Skin of body (tissue), 2 donors: ENCODE results near the gene IL13RA1. TPM values are rescaled to one million over a fixed set of nuclear protein-coding genes. Genes with fewer than 3 reads are reported as not detected.
A peak's percentile ranks its signal among the peaks of the same experiment; 100 is the strongest.
"Not testable (repeated sequence)": the region's sequence is repeated elsewhere in the genome, so short reads cannot be mapped to it uniquely, and the experiment has no call there.

Source experiments
- DNase-seq: peaks from one replicate; lab custom pipeline; 2025; lab: John Stamatoyannopoulos, UW
- total RNA-seq: library from RNA; depleted of rRNA; stranded (reverse); fragments of >200 nt; gene quantifications from one replicate; pipeline ENCODE4 v1.2.3, GENCODE V29; 2014

IL13RA1 gene
- total RNA-seq, 1 donor from 2014 or later = 22.5 TPM

DNA sequence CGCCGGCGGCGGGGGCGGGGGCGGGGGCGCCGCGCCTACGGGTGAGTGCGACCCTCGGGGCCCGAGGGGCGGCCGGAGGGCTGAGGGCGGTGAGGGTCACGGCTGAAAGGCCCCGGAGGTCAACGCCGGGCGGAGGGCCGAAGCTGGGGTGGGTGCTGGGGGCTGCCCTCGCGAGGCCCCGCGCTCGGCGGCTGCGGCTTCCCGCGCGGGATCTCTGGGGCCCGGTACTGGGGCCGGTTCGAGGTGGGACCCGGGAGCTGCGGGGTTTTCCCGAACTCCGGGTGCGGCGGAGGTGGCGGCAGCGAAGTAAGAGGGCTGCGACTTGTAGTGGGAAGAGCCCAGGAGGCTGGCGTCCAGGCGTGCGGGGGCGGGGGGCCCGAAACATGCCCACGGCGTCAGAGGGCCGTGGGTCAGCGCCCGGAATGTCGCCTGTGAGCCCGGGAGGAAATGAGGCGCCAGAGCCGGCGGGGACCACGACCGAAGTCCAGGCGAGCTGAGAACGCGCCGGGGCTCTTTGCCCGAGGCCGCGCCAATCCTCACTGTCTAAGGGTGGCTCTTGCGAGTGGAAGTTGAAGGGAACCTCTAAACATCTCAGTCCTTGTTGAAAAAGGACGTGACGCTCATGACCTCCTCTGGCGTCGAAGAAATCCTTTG is 407 bp downstream of the IL13RA1 start:
- DNase-seq = no peak

DNA sequence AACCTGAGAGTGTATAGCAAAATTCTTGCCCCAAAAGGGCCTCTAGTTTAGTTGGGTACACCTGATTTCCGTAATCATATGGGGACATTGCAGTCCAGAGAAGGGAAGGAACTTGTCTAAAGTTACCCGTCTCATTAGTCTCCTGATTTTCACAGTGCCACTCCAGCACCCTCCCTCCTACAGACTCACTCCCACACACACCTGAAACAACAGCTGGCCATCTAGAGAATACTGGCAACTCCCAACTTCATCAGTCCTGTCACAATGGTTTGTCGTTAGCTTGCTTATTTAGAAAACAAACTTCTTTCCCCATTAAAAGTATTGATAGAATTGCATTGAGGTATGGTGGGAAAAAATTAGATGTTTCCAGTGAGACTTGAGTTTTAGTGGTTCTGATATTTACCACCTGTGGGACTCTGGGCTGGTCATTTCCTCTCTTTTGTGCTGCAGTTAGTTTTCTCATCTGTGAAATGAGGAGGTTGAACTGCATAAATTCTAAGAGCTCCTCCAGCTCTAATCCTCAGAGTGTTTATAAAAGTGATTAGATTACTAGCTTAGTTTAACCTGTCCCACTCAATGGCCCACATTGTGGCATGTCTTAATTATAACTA is 1.7 kb downstream of the IL13RA1 start:
- no peak for DNase-seq

DNA sequence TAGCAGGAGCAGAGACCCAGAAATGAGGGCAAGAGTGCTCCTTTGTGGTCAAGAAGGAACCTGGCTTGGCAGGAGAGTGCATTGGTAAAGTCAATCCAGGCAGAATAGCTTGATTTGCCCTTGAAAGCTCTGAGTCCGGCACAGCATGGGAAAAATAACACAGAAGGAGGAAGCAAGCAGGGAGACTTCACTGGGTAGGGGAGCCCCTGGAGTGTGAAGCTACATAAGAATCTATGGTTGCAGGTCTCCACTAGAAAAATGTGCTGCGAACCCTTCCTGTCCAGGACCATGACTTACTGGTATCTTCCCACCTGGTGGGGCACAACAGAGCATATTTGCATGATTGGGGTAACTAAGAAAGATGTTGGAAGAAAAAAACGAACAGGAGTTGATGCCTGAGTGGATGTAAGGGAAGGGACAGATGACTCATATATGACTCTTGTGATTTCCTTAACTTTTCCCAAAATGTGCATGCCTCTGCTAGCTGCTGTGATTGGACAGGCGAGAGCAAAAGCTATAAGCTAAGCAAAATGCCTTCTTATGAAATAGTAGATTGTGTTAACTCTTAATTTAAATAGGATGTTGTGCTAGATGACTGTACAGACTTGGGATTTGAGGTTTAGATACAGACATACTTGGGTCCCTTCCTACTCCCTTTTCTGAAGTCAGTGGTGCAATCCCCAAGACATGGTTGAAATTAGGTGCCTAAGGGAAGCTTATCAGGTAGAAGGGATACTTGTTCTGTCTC is 3.3 kb downstream of the IL13RA1 start:
- no peak for DNase-seq

DNA sequence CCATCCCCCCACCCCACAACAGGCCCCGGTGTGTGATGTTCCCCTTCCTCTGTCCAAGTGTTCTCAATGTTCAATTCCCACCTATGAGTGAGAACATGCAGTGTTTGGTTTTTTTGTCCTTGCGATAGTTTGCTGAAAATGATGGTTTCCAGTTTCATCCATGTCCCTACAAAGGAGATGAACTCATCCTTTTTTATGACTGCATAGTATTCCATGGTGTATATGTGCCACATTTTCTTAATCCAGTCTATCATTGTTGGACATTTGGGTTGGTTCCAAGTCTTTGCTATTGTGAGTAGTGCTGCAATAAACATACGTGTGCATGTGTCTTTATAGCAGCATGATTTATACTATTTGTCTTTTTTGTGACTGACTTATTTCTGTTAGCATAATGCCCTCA is 5.1 kb downstream of the IL13RA1 start:
- not testable (repeated sequence) for DNase-seq

DNA sequence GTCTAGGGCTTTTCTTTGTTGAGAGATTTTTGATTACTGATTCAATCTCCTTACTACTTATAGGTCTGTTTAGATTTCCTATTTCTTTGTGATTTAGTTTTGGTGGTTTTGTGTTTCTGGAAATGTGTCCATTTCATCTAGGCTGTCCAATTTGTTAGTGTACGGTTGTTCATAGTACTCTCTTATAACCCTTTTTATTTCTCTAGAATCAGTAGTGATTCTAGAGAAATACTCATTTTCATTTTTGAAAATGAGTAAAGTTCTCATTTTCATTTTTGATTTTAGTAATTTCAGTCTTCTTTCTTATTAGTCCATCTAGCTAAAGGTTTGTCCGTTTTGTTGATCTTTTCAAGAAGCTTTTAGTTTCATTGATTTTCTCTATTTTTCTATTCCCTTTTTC is 7.5 kb downstream of the IL13RA1 start:
- DNase-seq = no peak

DNA sequence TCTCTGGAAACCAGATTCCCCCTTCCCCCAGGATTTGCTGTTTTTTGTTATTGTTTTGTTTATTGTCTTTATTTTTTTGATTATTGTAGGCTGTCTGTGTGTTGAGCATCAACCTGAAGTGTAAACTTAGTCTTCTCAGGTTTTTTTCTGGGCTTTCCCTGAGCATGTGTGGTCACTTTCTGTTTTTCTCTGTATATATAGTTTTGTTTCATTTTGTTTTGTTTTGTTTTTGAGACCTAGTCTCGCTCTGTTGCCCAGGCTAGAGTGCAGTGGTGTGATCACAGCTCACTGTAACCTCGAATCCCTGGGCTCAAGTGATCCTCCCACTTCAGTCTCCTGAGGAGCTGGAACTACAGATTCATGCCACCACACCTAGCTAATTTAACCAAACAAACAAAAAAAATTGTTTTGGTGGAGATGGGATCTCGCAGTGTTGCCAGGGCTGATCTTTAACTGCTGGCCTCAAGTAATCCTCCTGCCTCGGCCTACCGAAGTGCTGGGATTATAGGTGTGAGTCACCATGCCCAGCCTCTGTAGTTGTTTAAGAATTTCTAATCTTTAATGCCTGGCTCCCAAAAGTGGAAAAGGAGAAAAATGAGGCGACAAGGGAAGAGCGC is 9.1 kb downstream of the IL13RA1 start:
- DNase-seq = no peak

DNA sequence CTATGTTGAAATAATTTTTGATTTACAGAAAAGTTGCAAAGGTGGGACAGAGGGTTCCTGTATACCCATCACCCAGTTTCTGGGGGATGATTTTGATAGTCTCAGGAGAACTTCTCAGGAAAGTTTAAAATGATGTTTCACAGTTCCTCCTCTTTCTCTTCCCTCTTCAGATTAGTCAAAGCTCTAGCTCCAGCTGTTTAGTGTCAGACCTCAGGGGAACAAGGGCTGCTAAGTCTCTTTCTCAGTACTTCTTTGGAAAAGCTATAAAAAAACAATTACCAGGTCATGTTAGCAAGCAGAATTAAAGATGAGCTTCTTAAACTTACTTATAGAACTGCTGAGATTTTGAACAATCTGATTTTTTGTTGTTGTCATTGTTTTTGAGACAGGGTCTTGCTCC is 12.2 kb downstream of the IL13RA1 start:
- DNase-seq = no peak

DNA sequence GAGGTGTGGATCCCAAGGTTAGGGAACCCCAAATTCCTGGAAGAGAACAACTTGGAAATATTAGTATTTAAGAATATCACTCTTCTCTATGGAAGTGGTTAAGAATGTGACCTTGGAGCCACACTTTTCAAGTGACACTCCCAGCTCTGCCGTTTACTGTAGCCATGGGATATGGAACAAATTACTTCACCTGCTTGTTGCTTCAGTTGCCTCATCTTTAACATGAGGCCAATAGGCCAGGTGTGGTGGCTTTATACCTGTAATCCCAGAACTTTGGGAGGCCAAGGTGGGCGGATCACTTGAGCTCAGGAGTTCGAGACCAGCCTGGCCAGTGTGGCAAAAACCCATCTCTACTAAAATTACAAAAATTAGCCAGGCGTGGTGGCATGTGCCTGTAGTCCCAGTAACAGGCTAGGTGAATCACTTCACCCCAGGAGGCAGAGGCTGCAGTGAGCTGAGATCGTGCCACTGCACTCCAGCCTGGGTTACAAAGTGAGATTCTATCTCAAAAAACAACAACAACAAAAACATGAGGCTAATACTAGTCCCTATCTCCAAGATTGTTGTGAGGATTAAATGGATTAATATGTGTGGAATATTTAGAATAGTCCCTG is 13.0 kb downstream of the IL13RA1 start:
- DNase-seq = no peak

DNA sequence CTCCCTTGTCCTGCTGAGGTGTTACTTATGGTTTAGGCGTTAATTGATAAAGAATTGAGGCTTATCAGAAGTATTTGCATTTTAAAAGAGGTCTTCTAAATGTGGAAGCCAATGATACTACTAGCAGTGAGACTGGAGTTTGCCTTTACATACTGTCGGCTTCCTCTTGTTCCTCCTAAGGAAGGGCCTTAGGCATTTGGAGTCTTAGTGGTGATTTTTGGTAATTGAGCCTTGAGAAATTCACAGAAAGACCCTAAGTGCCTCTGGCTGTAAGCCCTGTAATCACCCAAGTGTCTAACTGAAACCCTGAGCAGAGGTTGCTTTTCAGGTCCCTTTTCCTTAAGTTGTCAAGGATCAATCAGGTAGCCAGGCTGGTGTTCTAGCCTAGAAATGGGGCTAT is 14.8 kb downstream of the IL13RA1 start:
- DNase-seq = no peak

DNA sequence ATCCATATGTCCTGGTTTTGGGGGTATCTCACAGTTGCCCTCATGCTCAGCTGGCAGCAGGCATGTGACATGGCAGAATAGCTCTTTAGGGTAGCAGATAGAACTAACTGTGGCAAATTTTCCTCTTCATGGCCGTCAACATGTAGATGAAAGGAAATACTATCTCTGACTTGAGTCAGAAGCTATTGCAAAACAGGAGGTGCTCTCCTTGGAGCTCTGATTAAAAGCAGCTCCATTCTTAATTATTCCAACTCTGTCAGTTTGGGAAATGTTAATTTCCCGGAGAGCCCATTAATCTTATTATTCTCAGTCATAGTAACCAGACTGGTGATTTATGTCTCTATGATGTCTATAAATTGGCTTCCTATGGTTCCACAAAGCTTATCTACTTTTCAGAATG is 18.2 kb downstream of the IL13RA1 start:
- no peak for DNase-seq

DNA sequence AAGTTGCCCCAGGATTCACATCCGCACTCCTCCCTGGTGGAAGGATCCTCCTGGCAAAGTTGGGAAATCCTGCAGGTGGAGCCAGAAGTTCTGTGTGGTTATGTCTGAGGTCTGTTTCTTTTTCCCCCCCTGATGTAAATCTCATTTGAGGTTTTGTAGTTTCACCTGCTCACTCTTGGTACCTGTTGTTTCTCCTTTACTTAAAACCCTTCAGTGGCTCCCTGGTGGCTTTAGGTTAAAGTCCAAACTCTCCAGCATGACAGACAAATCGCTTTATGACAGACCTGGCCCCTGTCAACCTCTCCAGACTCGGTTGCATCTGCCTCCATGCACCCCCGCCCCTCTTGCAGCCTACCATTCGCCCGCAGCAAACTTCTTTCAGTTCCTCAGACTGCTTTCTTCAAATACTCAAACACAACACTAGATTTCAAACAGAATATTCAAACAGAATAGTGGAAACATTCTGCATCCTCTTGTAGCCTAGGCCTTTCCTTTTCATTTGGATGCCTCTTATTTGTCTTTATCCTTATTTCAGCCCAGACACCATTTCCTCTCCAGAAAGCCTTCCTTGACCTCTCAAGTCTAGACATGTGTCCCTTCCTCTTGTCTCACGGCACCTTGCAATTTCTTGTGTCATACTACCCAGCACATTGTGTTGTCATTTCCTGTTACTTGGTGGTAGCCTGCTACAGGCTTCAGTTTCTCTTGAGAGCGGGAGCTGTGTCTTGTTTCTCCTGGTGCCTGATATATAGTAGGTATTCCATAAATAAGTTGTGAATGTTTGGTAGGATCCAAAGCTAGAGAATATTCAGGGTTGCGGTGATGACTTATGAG is 24.8 kb downstream of the IL13RA1 start:
- DNase-seq = no peak

DNA sequence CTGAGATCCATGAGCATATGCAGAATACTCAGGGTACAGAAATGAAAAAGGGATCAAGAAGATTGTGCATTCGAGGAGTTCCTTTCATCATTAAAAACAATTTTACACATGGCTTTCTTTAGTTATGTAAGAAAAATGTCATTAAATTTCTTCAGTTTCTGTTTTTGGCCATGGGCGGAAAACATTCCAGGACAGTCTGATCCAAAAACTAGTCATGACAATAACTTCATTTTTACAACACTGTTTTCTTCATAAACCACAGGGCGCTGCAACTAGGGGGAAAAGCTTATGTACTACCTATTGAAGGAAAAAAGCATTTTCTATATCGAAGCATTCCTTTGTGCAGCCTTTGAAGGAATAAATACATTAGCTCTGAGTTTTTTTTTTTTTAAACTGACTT is 28.2 kb downstream of the IL13RA1 start:
- peak; percentile 28 for DNase-seq

DNA sequence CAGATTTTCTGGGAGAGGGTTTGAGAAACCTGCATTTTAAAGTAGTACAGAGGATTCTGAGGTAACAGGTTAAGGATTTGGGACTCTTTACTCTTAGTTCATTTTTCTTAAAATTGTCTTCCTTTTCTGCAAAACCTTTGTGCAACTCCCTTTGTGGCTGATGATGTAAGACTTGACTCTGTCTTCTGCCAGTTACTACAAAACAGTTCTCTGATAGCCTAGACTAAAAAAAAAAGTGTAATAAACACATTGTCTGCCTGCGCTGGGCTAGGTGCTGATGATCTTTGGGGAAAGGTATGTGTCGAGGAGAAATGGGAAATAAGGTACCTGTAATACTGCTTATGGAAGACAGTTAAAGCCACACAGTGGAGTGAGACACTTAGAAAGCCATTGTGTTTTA is 28.7 kb downstream of the IL13RA1 start:
- DNase-seq = no peak

DNA sequence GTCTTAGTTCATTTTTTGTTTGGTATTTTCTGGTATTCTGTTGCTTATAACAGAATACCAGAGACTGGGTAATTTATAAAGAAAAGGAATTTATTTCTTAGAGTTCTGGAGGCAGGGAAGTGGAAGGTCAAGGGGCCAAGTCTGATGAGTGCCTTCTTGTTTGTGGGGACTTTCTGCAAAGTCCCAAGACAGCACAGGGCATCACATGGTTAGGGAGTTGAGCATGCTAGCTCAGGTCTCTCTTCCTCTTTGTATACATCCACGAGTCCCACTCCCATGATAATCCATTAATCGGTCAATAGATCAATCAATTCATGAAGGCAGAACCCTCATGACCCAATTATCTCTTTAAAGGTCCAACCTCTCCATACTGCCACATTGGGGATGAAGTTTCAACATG is 31.1 kb downstream of the IL13RA1 start:
- no peak for DNase-seq

DNA sequence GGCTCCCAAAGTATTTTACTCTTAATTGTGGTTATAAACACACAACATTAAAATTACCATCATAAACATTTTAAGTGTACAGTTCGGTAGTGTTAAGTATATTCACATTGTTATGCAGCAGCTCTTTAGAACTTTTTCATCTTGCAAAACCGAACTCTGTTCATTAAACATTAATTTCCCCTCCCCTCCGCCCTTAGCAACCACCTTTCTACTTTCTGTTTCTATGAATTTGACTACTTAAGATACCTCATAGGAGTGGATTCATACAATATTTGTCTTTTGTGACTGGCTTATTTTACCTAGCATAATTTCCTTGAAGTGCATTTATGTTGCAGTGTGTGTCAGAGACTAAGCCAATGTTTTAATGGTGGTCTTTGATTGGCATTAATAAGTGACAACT is 32.6 kb downstream of the IL13RA1 start:
- DNase-seq = no peak

DNA sequence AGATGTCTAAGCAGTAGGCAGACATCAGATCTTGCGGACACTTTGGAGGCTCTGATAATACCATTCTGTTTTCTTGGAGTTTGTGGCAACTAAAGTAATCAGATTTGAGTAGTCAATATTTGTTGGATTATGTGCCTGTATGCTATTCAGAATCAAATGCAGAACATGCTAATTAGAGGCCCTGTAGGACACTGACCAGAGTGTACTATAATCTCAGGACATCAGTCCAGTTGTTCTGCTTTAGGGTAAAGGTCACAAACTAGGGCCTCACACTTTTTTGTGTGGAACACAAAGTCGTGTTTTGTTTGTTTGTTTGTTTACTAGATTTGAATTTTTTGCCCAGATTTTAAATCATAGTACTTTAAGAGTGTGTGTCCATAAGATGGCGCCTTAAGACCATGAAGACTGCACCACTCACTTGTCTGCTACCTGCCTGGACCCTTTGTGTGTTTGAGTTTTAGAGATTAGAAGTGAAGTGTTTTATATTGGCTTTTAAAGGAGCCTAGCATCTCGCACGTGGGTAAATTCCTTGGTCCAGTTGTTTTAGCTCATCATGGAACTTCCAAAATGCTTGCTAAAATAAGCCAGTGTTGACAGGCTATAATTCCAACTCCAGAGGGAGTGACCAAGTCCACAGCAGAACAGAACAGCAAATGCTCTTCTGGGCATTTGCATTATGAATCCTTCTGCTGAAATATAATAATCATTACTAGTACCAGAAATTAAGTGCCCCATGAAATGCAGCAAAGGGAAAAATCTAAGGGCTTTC is 34.7 kb downstream of the IL13RA1 start:
- DNase-seq = no peak

DNA sequence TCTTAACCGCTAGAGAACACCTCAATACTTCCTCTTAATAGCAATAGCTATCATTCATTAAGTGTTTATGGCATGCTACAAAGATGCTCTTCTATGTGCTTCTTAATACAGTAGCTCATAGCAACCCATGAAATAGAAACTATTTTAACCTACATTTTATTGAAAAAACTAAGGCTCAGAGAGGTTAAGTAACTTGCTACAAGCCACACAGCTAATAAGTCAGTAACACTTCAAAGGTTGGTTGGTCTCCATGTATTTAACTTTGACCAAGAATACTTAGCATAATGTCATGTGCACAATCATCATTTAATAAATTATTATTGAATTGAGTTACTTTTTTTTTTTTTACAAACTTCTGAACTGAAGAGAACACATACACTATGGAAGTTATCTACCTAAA is 36.1 kb downstream of the IL13RA1 start:
- no peak for DNase-seq

DNA sequence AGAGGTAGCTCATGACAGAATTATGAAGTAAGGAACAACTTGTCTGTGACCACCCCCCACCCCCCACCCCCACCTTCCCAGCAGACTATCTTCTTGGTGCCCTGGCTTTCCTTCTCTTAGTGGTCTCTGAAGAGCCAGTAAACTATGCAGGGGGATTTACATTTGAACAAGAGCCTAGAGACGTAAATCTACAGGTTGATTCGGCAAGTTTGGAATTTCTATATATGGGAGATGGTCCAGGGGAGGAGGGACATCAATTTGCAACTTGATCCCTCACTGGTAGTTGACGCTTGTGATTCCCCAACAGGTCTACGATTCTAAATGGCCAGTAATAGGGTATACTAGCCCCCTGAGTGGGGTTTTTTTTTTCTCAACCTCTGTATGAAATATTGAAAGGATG is 36.7 kb downstream of the IL13RA1 start:
- no peak for DNase-seq

DNA sequence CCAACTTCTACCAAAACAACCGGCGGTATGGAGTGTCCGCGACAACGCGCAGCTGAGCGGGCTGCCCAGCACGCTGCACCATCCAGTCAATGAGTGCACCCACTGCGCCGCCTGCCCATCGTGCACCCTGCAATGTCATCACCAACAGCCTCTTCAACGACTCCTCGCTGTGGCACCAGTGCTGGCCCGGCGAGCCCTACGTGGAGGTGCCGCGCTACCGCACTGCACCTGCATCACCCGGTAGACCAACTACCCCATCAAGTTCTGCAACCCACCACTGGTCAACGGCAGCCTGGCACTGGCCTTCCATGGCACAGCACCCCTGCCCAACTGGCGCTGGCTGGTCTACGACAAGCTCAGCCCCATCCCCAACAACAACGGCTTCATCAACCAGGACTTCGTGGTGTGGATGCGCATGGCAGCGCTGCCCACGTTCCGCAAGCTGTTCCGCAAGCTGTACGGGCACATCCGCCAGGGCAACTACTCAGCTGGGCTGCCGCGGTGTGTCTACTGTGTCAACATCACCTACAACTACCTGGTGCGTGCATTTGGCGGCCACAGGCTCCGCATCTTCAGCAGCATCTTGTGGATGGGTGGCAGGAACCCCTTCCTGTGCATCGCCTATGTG is 42.8 kb downstream of the IL13RA1 start:
- DNase-seq = no peak

DNA sequence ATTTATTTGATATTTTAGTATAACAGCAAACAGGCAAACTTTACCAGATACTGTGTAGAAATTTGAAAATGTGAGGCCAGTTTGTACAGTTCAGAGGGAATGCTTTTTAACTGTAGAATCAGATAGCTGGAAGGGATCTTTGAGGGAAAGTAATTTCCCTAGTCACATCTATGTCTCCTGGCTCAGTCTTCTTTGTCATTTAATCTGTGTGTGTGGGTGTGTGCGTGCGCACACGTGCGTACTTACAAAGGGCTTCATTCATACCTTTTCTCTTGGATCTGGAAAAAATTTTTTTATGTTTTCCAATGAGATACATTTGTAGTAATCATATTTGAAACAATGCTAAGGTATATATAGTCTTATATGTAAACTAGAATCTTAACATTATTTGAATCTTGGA is 44.6 kb downstream of the IL13RA1 start:
- DNase-seq = no peak
